Activated CD4-positive, alpha-beta T cell treated with anti-CD3 and anti-CD28 coated beads, Interleukin-2, amount 50 U/mL, for 24 hours (primary cell): Measurements from ENCODE around the gene CAVIN1.
A peak's percentile ranks its signal among the peaks of the same experiment; 100 is the strongest.
"Not testable (repeated sequence)": the region's sequence is repeated elsewhere in the genome, so short reads cannot be mapped to it uniquely, and the experiment has no call there.

Source experiments
- DNase-seq, 2 donors: peaks; one replicate each; pipeline ENCODE4 v3.0.0-alpha.2; 2020; ENCODE audit warnings: low read depth in 1 of 2, low spot score in 1 of 2

The CAVIN1 gene

GRCh38 chr17:42378959-42379594 lies 44.0 kb downstream of the CAVIN1 start:
- no peak for DNase-seq

GRCh38 chr17:42378359-42378958 lies 44.6 kb downstream of the CAVIN1 start:
- no peak for DNase-seq

DNA sequence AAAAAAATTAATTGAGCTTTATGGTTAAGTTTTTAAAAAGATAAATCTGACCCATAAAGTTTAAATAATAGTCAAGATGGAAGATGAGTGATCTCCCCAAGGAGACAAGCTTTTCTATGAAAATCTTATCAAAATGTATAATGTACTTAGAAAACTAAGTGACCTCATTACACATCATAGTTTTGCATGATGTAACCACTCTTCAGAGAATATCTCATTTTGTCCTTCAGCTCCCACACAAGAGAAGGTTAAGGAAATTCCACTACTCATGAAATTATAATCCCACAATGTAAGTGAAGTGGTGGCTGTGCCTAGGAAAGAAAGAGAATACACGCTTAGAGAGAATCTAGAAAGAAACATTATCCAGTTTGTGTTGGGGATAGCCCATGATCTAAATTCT lies 49.2 kb downstream of the CAVIN1 start:
- no peak for DNase-seq

- DNase-seq: no peak
Measured at GRCh38 chr17:42372142-42372541, 50.9 kb downstream of the CAVIN1 start.

GRCh38 chr17:42368797-42369561 lies 54.1 kb downstream of the CAVIN1 start:
- DNase-seq: not testable (repeated sequence)

DNA sequence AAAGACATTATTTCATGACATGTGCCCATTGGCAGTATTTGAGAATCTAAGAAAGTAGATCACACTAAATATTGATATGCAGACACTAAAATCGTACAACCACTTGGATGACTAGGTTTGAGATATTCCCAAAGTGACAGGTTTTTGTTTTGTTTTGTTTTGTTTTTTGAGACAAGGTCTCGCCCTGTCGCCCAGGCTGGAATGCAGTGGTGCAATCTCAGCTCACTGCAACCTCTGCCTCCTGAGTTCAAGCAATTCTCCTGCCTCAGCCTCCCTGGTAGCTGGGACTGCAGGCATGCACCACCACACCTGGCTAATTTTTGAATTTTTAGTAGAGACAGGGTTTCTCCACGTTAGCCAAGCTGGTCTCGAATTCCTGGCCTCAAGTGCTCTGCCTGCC lies 54.7 kb downstream of the CAVIN1 start:
- DNase-seq: not testable (repeated sequence)

DNA sequence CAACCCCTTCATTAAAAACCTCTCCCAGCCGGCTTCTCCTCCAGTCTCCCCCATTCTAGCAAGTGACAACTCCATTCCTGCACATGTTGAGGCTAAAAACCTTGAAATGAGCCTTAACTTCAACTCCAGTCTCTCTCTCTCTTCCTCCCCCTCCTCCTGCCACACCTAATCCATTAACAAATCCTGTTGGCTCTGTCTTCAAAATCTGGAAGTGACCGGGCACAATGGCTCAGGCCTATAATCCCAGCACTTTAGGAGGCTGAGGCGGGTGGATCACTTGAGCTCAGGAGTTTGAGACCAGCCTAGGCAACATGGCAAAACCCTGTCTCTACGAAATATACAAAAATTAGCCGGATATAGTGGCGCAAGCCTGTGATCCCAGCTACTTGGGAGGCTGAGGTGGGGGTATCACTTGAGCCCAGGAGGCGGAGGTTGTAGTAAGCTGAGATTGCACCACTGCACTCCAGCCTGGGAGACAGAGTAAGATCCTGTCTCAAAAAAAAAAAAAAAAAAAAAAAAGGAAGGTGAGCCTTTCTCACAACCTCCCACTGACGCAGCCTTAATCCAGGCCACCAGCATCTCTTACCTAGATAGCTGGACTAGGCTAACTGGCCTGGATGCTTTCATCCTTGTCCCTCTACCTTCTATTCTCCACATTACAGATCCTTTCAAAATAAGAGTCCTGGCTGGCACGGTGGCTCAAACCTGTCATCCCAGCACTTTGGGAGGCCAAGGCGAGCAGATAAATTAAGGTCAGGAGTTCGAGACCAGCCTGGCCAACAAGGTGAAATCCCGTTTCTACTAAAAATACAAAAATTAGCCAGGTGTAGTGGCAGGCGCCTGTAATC lies 56.7 kb downstream of the CAVIN1 start:
- DNase-seq: not testable (repeated sequence)

GRCh38 chr17:42365136-42365535 lies 57.9 kb downstream of the CAVIN1 start:
- no peak for DNase-seq

DNA sequence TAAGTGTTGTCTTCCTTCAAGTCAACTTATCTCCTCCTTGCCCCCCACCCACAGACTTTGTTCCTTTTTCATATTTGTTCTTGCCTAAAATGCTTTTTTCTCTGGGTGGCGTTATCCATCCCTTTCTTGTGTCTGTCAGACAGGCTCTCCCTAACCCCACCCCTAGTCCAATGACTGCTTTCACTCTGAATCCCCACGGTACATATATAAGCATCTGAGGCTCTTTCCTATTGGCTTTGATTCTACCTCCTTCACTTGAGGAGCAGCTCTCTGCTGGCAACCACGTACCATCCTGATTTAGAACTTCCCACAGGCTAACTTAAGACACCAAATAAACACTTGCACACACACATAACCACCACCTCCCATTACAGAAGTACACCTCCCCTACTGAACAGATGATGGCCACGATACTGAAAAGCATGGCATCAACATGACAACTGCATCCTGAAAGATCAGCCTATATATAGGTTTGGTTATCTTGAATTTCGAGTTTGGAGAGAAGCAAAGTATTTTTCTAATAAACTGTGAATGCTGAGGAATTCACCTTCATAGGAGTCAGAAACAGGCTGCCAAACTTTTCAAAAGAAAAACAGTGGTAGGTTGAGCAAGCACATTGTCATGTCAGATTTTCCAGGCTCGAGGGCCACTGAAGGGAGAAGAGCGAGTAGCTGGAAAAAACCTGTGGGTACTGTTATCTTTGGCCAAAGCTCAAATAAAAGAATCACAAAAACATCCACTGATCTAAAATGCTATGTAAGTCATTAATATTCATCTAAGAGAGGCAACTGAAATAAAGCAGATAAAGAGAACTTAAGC lies 59.1 kb downstream of the CAVIN1 start:
- no peak for DNase-seq

DNA sequence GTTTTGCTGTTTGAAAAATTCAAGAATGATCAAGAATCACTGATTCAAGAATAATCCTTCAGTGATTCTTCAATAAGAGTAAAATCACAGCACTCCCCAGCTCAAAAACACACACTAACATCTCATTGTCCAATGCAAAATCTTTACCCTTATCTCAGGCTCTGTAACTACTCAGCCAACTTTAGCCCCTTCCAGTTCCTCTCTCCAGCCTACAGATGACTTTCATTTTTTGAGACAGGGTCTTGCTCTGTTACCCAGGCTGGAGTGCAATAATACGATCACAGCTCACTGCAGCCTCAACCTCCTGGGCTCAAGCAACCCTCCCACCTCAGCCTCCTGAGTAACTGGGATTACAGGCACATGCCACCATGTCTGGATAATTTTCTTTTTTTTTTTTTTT lies 59.8 kb downstream of the CAVIN1 start:
- no peak for DNase-seq

DNA sequence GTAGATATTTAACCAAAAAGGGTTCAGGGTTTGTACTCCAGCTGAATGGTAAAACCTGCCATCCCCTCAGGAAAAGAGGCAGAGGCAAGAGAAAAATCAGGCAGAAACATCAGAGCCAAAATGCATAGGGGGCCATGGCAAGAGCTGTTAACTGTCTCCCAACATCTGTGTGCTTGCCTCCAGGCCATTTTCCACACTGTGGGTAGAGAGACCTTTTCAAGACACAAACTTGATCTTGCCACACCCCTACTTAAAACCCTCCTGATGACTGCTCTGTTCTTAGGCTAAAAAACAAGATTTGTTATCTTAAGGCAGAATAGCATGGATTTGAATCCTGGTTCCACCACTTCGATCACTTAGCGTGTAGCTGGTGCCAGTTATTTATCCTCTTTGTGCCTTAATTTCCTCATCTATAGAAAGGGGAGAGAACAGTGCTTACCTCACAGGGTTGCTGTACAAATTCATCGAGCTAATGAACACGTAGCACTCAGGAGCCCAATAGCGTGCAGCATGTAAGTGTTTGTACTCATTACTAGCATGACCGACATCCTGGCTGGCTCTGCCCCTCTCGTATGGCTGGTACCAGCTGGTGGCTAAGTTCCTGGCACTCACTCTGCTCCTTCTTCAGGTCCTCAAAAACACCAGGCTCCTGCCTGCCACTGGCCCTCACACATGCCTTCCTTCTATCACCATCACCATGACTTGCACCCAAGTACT lies 60.7 kb downstream of the CAVIN1 start:
- no peak for DNase-seq

DNA sequence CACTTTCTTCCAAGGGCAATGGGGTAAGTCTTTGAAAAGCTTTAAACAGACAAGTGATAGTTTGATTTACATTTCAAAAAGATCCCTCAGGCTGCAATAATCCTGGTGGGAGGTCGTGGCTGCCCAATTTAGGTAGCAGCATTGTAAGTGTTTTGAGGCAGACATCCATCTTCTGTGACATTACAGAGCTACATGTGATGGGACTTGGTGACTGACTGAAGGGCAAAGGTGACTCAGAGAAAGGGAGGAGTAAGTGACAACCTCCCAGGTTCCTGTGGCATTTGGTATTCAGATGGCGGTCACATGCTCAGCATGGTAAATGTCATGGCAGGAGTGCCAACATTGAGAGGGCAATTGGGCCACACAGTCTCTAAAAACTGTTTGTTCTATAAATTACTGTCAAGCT lies 61.3 kb downstream of the CAVIN1 start:
- peak in 1 of 2 donors; percentile 42 for DNase-seq

DNA sequence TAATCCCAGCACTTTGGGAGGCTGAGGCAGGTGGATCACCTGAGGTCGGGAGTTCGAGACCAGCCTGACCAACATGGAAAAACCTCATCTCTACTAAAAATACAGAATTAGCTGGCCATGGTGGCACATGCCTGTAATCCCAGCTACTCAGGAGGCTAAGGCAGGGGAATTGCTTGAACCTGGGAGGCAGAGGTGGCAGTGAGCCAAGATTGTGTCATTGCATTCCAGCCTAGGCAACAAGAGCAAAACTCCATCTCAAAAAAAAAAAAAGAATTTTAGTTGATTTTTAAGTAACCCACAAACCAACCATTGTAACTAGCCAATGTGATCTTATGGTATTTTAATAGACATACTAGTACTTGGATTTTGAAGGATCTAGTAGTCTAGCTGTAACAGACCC lies 62.7 kb downstream of the CAVIN1 start:
- DNase-seq: not testable (repeated sequence)

DNA sequence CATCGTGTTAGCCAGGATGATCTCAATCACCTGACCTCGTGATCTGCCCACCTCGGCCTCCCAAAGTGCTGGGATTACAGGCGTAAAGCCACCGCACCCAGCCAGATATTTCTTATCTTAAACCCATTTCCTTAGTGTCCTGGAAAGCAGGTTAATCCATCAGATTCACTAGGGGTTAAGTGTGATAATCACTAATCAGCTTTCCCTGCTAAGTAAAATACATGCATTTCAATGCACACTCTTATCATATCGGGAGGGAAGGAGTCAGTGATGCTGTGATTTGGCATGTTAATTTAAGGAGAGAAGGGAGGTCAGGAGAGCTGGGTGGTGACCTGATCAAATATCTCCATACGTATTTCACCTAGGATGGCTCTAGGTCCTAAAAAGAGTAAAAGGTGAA lies 63.9 kb downstream of the CAVIN1 start:
- DNase-seq: no peak

DNA sequence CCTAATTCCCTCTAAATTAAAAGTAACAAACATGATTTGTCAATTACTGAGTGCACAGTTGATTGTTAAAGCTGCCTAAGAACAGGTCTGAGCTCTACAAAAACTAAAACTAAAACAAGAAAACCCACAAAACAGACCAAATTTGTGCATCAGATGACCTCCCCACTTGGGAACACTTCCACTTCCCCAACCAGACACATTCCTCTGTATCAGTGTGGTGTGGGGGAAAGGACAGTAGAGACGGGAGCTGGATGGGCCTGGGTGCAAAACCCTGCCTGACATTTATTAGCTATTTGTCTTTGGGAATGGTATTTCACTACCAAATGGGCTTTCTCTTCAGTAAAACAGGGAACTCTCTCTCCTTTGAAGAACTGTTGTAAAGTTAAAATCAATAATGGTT lies 64.6 kb downstream of the CAVIN1 start:
- DNase-seq: no peak

- no peak for DNase-seq
Measured at GRCh38 chr17:42354956-42355843, 67.9 kb downstream of the CAVIN1 start.
